ENCODE measurements around the gene NOXA1. TPM values are rescaled to one million over a fixed set of nuclear protein-coding genes. Genes with fewer than 3 reads are reported as not detected.

NOXA1 gene
- polyA plus RNA-seq, 3 donors = 2.0 to 6.8 (median 3.1) TPM

GRCh38 chr9:137416006-137416562, 7.1 kb upstream of the NOXA1 start:
- H3K27ac ChIP-seq (ENCODE audit: low read depth, low read length) = no peak overlapping the region
- whole genome bisulfite sequencing, 3 donors = 93 to 97% (median 94%) methylated on average over 20 to 23 of the region's 23 CpGs

- no peak overlapping the region for H3K27ac ChIP-seq (ENCODE audit: low read depth, low read length)
- 82 to 91% (median 89%) methylated on average over 39 to 45 of the region's 45 CpGs for WGBS, 3 donors
These were observed 6.5 kb upstream of the NOXA1 start for GRCh38 chr9:137416563-137417151.

- no peak overlapping the region for H3K27ac ChIP-seq (ENCODE audit: low read depth, low read length)
- WGBS, 3 donors = 75 to 89% (median 85%) methylated on average over 94 to 99 of the region's 99 CpGs
These were observed 5.8 kb upstream of the NOXA1 start for GRCh38 chr9:137417161-137418021.

- 4 to 5% (median 5%) methylated on average over 11 of the region's 11 CpGs for WGBS, 3 donors
- no peak overlapping the region for H3K27ac ChIP-seq (ENCODE audit: low read depth, low read length)
These were observed 1.2 kb upstream of the NOXA1 start for GRCh38 chr9:137421838-137422603.

- H3K27ac ChIP-seq (ENCODE audit: low read depth, low read length) = no peak overlapping the region
- 11 to 15% (median 11%) methylated on average over 51 to 77 of the region's 77 CpGs for WGBS, 3 donors
These were observed 510 bp downstream of the NOXA1 start for GRCh38 chr9:137423514-137424291.

- 70 to 85% (median 75%) methylated on average over 18 of the region's 18 CpGs for WGBS, 3 donors
- H3K27ac ChIP-seq (ENCODE audit: low read depth, low read length) = no peak overlapping the region
These were observed 3.0 kb downstream of the NOXA1 start for GRCh38 chr9:137426018-137426681.

GRCh38 chr9:137427454-137428310, 4.5 kb downstream of the NOXA1 start:
- 79 to 89% (median 79%) methylated on average over 25 to 27 of the region's 27 CpGs for WGBS, 3 donors
- H3K27ac ChIP-seq (ENCODE audit: low read depth, low read length) = no peak overlapping the region

- H3K27ac ChIP-seq (ENCODE audit: low read depth, low read length) = no peak overlapping the region
- 63 to 76% (median 75%) methylated on average over 6 of the region's 6 CpGs for WGBS, 3 donors
These were observed 5.1 kb downstream of the NOXA1 start for GRCh38 chr9:137428311-137428630.

- 75 to 82% (median 82%) methylated on average over 27 of the region's 27 CpGs for WGBS, 3 donors
- no peak overlapping the region for H3K27ac ChIP-seq (ENCODE audit: low read depth, low read length)
These were observed 5.8 kb downstream of the NOXA1 start for GRCh38 chr9:137428841-137429545.

GRCh38 chr9:137429546-137429890, 6.3 kb downstream of the NOXA1 start:
- no peak overlapping the region for H3K27ac ChIP-seq (ENCODE audit: low read depth, low read length)
- 85 to 90% (median 86%) methylated on average over 11 to 14 of the region's 14 CpGs for WGBS, 3 donors

- 65 to 71% (median 70%) methylated on average over 33 to 34 of the region's 34 CpGs for WGBS, 3 donors
- H3K27ac ChIP-seq (ENCODE audit: low read depth, low read length) = no peak overlapping the region
These were observed 7.0 kb downstream of the NOXA1 start for GRCh38 chr9:137429974-137430722.

GRCh38 chr9:137430723-137431415, 7.7 kb downstream of the NOXA1 start:
- no peak overlapping the region for H3K27ac ChIP-seq (ENCODE audit: low read depth, low read length)
- WGBS, 3 donors = 79 to 90% (median 90%) methylated on average over 26 to 27 of the region's 27 CpGs

- no peak overlapping the region for H3K27ac ChIP-seq (ENCODE audit: low read depth, low read length)
- 82 to 86% (median 84%) methylated on average over 16 to 21 of the region's 21 CpGs for WGBS, 3 donors
These were observed 8.3 kb downstream of the NOXA1 start for GRCh38 chr9:137431416-137431931.

GRCh38 chr9:137432687-137433348, 9.6 kb downstream of the NOXA1 start:
- 94 to 95% (median 94%) methylated on average over 16 to 20 of the region's 20 CpGs for WGBS, 3 donors
- no peak overlapping the region for H3K27ac ChIP-seq (ENCODE audit: low read depth, low read length)
